ENCODE measurements around the gene AATF.

AATF gene

GRCh38 chr17:37031493-37032083 lies 82.8 kb downstream of the AATF start:
- in situ Hi-C loops (cut with MboI; ENCODE audit: low pct_unique_long_range_greater_than_20kb, low sequenced_read_pairs, unreplicated experiment): loop anchor here (25.0 kb wide), 1 partner anchor 394 kb away; no protein-coding TSS in a partner anchor

GRCh38 chr17:37037590-37038155 lies 88.9 kb downstream of the AATF start:
- DNase-seq (ENCODE audit: low spot score): no peak
- in situ Hi-C loops (cut with MboI; ENCODE audit: low pct_unique_long_range_greater_than_20kb, low sequenced_read_pairs, unreplicated experiment): loop anchor here (25.0 kb wide), 1 partner anchor 400 kb away; no protein-coding TSS in a partner anchor
- TF ChIP-seq, protein P1, sequence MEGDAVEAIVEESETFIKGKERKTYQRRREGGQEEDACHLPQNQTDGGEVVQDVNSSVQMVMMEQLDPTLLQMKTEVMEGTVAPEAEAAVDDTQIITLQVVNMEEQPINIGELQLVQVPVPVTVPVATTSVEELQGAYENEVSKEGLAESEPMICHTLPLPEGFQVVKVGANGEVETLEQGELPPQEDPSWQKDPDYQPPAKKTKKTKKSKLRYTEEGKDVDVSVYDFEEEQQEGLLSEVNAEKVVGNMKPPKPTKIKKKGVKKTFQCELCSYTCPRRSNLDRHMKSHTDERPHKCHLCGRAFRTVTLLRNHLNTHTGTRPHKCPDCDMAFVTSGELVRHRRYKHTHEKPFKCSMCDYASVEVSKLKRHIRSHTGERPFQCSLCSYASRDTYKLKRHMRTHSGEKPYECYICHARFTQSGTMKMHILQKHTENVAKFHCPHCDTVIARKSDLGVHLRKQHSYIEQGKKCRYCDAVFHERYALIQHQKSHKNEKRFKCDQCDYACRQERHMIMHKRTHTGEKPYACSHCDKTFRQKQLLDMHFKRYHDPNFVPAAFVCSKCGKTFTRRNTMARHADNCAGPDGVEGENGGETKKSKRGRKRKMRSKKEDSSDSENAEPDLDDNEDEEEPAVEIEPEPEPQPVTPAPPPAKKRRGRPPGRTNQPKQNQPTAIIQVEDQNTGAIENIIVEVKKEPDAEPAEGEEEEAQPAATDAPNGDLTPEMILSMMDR (IDR thresholded peaks at IDR 0.05; ENCODE audit: extremely low read depth, insufficient read depth, missing control alignments): no peak

More at GRCh38 chr17:37031493-37032083, 82.8 kb downstream of the AATF start:
- TF ChIP-seq, protein P1 (IDR thresholded peaks at IDR 0.05; ENCODE audit: extremely low read depth, insufficient read depth, missing control alignments): no peak
- DNase-seq (ENCODE audit: low spot score): no peak

DNA sequence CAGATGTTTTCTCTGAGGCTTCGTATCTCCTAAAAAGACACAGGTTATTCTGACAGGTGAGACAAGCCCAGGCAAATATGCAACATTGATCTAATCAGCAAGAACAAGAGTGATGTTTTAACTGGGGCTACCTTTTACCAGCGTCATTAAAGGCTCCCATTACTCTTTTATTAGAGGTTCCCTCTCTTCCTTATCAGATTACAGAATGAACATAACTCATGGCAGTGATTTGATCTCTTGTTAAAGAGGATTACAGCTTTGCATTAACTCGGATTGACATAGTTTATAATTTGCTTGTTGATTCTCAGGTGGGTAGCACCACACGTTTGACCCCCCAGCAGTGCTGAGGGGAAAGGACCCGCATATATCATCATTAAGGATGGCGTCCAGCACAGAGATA lies 90.5 kb downstream of the AATF start:
- TF ChIP-seq, protein P1 (IDR thresholded peaks at IDR 0.05; ENCODE audit: extremely low read depth, insufficient read depth, missing control alignments): no peak
- DNase-seq (ENCODE audit: low spot score): no peak
- in situ Hi-C loops (cut with MboI; ENCODE audit: low pct_unique_long_range_greater_than_20kb, low sequenced_read_pairs, unreplicated experiment): loop anchor here (25.0 kb wide), 1 partner anchor 402 kb away; no protein-coding TSS in a partner anchor

GRCh38 chr17:37041932-37042331 lies 93.2 kb downstream of the AATF start:
- in situ Hi-C loops (cut with MboI; ENCODE audit: low pct_unique_long_range_greater_than_20kb, low sequenced_read_pairs, unreplicated experiment): loop anchor here (25.0 kb wide), 1 partner anchor 405 kb away; no protein-coding TSS in a partner anchor
- no peak for DNase-seq (ENCODE audit: low spot score)
- TF ChIP-seq, protein P1 (IDR thresholded peaks at IDR 0.05; ENCODE audit: extremely low read depth, insufficient read depth, missing control alignments): no peak

- no peak for DNase-seq (ENCODE audit: low spot score)
- TF ChIP-seq, protein P1 (IDR thresholded peaks at IDR 0.05; ENCODE audit: extremely low read depth, insufficient read depth, missing control alignments): no peak
- in situ Hi-C loops (cut with MboI; ENCODE audit: low pct_unique_long_range_greater_than_20kb, low sequenced_read_pairs, unreplicated experiment): loop anchor here (25.0 kb wide), 1 partner anchor 406 kb away; no protein-coding TSS in a partner anchor
These were observed 94.4 kb downstream of the AATF start for GRCh38 chr17:37043201-37043600.

DNA sequence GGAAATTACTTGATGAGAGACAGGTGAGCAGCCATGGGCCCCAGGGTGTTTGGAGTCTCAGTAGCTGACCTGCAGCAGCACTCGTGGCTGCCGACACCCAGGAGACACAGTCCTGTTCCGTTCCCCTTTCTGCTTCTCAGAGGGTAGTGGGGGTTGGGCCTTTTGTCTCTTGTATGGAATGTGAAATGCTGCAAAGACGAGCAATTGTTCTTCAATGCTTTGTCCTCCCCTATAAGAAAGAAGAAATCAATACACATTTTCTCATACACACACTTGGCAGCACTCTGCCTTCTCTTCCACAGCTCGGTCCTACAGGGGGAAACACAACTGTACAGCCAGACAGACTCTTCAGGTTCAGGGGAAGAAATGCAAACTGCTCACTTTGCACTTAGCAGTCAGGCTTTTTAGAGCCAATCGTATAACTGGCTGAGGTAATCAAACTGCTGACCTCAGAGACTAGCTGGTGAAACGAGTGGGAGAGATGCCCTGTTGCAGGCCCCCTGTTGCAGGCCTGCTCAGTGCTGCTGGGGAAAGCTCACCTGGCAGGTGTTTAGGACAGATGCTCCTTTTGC lies 96.7 kb downstream of the AATF start:
- DNase-seq (ENCODE audit: low spot score): no peak
- TF ChIP-seq, protein P1 (IDR thresholded peaks at IDR 0.05; ENCODE audit: extremely low read depth, insufficient read depth, missing control alignments): no peak
- in situ Hi-C loops (cut with MboI; ENCODE audit: low pct_unique_long_range_greater_than_20kb, low sequenced_read_pairs, unreplicated experiment): loop anchor here (25.0 kb wide), 1 partner anchor 408 kb away; no protein-coding TSS in a partner anchor

All from GM13977 (cell line).